ENCODE data around the gene TARS2. TPM values are rescaled to one million over a fixed set of nuclear protein-coding genes. Genes with fewer than 3 reads are reported as not detected.

TARS2 gene
- total RNA-seq, 1 experiment from 2014 or later, result 42.9 TPM

- POLR2A ChIA-PET, result interaction anchor here (1.1 kb wide), 1 partner anchor 45 kb away, joined by 3 read pairs; no protein-coding TSS in a partner anchor
- no peaks in the 10 kb centered on the region for H3K27me3 Mint-ChIP-seq (ENCODE audit: low read depth)
- no peaks in the 10 kb centered on the region for H3K9me3 Mint-ChIP-seq
- CTCF ChIA-PET, result interaction anchor here (1.5 to 2.7 kb wide), 3 partner anchors 27 to 73 kb away, joined by 4 to 7 read pairs (median 5); partner anchors contain the start of gene FALEC
- H3K4me1 Mint-ChIP-seq, result peaks cover 5% of the 10 kb centered on the region; the same call in 1 of the 2 replicates
- peak overlapping the region; percentile 99 for H3K4me3 Mint-ChIP-seq
- DNase-seq (ENCODE audit: low spot score) (no peak), ATAC-seq (no peak)
- peaks cover 32% of the 10 kb centered on the region for H3K36me3 Mint-ChIP-seq
- peak overlapping the region; percentile 89 for H3K27ac Mint-ChIP-seq
- no peak for TF ChIP-seq AR (CRISPR knock-in tag; IDR thresholded peaks at IDR 0.05)
- TF ChIP-seq RELA (CRISPR knock-in tag; IDR thresholded peaks at IDR 0.05; ENCODE audit: borderline replicate concordance), result no peak
- no peak for TF ChIP-seq GABPB1 (CRISPR knock-in tag; IDR thresholded peaks at IDR 0.05)
- no peak for TF ChIP-seq HMGA2 (CRISPR knock-in tag; IDR thresholded peaks at IDR 0.05)
- TF ChIP-seq NFYB (CRISPR knock-in tag; conservative IDR thresholded peaks at IDR 0.05; ENCODE audit: low read depth), result no peak
- TF ChIP-seq MAX (CRISPR knock-in tag; IDR thresholded peaks at IDR 0.05), result no peak
- no peak for TF ChIP-seq SOX15 (CRISPR knock-in tag; IDR thresholded peaks at IDR 0.05)
- TF ChIP-seq ZNF281 (CRISPR knock-in tag; IDR thresholded peaks at IDR 0.05), result no peak
These were observed 520 bp downstream of the TARS2 start for GRCh38 chr1:150487763-150488115.

- Mint-ChIP-seq H3K4me3 (no peak overlapping the region), H3K27ac (no peak overlapping the region), H3K36me3 (peaks cover 63% of the 10 kb centered on the region), H3K9me3 (no peaks in the 10 kb centered on the region), H3K4me1 (0 out of 2 replicates have a peak, but pooled peaks cover 2% of the 10 kb centered on the region), H3K27me3 (ENCODE audit: low read depth) (no peaks in the 10 kb centered on the region)
- ATAC-seq, result no peak
- POLR2A ChIA-PET, result no interaction called here
- DNase-seq (ENCODE audit: low spot score), result peak; percentile 3
- CTCF ChIA-PET, result no interaction called here
- TF ChIP-seq GABPB1 (CRISPR knock-in tag; IDR thresholded peaks at IDR 0.05) (no peak), CREM (CRISPR knock-in tag; IDR thresholded peaks at IDR 0.05) (no peak), E2F4 (CRISPR knock-in tag; IDR thresholded peaks at IDR 0.05; ENCODE audit: borderline replicate concordance, low read depth) (no peak), ZNF532 (CRISPR knock-in tag; IDR thresholded peaks at IDR 0.05; ENCODE audit: borderline replicate concordance) (no peak), TCF7 (CRISPR knock-in tag; IDR thresholded peaks at IDR 0.05; ENCODE audit: low read depth) (no peak), STAT6 (CRISPR knock-in tag; conservative IDR thresholded peaks at IDR 0.05; ENCODE audit: low read depth) (no peak), ERG (CRISPR knock-in tag; IDR thresholded peaks at IDR 0.05) (no peak), NFYB (CRISPR knock-in tag; conservative IDR thresholded peaks at IDR 0.05; ENCODE audit: low read depth) (no peak)
These were observed 6.0 kb downstream of the TARS2 start for GRCh38 chr1:150493175-150493574.

Data from WTC11 (cell line).